ENCODE results near the gene TSC22D2. TPM values are rescaled to one million over a fixed set of nuclear protein-coding genes. Genes with fewer than 3 reads are reported as not detected.

TSC22D2 gene
- total RNA-seq, 1 donor from 2014 or later: 15.1 TPM

- no peak for DNase-seq (ENCODE audit: low read depth)
Observed at GRCh38 chr3:150411106-150411460, 3.0 kb downstream of the TSC22D2 start.

DNA sequence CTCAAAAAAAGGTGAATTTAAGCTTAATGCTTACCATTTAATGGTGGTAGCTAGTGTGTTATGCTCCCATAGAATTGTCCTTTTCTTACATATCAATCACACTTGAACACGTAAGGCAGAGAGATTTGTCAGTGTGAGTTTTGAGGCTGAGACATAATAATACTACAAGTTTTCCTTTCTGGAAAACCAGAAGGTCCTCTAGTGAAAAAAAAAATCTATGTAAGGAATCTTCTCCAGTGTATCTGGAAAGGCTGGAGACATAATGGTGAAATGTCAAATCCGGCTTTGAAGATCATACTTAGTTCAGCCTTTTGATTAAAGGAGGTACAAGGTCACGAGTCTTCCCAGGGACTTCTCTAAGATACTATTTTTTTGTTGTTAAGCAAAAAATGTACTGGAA lies 3.4 kb downstream of the TSC22D2 start:
- peak; percentile 9 for DNase-seq (ENCODE audit: low read depth)

- peak; percentile 40 for DNase-seq (ENCODE audit: low read depth)
Observed at GRCh38 chr3:150411976-150412375, 3.9 kb downstream of the TSC22D2 start.

DNA sequence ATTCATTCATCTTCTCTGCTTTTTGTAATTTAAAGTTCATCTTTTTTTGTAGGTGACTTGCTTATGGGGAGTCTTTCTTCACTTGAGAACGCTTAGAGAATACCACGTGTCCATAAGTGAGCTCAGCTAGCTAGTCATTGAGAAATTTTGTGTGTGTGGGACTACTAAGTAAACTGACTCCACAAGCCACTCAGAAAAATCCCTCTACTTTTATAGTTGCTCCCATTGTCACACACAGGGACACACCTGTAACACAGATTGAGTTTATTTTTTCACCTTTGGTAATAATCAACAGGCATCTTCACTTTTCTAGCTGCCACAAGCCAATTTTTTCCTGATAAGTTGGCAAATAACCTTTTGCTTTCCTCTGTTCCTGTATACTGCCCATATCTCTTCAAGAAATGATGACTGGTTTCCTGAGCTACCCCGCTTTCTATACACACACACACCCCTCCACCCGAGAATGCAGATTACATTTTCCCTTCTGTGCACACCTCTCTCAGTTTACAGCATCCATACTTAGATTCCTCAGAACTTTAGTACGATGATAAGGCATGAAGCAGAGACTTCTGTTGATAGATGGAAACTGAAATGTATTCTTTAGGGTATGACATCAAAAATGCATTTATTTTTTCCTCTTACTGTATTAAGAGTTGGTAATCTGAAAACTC lies 4.6 kb downstream of the TSC22D2 start:
- peak; percentile 45 for DNase-seq (ENCODE audit: low read depth)

GRCh38 chr3:150414258-150414657 lies 6.2 kb downstream of the TSC22D2 start:
- DNase-seq (ENCODE audit: low read depth): peak; percentile 45

DNA sequence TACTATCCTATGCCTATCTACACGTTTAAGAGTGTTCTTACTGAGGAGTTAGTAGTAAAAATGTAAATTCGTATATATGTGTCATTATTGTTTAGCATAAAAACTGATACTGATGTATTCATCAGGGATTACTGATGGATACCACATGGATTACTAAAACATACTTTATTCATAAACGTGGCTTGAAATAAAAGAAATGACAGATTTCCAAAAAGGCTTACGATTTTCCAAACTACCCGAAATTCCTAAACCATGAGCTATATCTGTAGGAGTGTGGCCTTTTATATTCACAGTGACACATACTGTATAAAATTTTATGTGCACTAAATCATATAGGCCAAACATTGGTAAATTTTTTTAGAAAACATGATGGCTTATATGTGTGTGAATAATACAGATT lies 6.9 kb downstream of the TSC22D2 start:
- no peak for DNase-seq (ENCODE audit: low read depth)

DNA sequence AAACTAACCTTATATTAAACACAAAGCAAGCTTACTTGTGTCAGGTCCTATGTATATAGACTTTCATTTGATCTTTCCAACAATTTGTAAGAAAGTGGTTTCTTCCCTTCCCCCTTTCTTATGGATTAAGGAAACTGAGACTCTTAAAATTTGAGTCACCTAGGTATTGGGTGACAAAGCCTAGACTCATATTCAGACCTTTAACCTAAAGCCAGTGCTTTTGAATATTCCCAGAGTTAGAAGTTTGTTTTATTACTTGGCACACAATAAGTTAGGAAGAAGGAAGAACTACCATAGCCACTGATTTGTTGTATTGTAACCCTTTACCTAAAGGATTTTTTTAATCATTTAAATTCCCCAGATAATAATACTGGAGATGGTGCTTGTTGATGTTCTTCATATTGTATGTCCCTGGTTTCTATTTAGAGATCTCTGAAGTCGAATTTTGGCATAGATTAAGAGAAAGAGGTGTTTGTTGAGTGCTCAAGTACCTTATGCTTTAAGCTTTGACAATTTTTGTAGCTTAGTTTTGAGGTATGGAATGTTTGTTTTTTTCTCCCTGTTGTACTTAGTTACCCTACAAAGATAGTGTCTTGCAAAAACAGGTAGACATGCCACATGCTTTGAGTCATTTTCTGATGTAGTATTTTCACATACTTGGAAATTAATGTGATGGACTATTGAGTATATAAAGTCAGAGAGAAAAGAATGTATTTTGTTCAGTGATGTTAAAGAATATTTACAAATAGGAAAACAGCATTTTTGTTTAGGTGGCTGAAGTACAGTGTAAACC lies 11.2 kb downstream of the TSC22D2 start:
- DNase-seq (ENCODE audit: low read depth): no peak

DNA sequence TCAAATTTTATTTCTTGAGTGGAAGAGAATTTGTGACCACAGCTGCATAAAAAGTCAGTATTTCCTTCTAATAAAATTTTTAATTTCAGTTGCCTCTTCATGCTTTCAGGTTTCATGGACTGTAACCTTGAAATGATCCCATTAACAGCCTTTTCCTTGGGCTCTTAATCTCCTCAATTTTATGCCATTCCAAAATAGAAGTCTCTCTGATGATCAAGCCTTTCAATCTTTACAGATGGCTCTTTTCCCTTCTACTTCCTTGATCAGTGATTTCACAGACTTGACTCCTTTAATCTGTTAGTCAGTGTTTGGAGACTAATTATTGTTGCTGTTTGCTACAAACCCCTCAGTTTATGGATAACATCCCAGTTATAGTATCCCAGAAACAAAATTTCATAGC lies 11.9 kb downstream of the TSC22D2 start:
- no peak for DNase-seq (ENCODE audit: low read depth)

DNA sequence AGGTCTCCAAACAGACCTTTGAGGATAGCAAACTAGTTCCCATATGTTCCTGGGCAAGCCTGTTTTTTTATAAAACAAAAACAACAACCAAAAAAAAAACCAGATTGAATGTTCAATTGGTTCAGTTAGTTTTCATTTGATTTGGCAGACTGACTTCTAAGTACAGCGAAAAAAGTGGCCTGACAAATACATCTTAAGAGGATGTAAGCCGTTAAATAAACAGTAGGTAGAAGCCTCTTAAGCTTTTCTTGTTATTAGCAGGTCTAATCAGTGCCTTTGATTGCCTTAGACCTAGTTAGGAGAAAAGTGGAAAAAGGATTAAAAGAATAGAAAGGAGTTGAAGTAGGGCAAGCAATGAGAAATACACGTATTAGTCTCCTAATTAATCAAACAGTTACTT lies 13.2 kb downstream of the TSC22D2 start:
- DNase-seq (ENCODE audit: low read depth): no peak

GRCh38 chr3:150421799-150422548 lies 13.9 kb downstream of the TSC22D2 start:
- DNase-seq (ENCODE audit: low read depth): no peak

DNA sequence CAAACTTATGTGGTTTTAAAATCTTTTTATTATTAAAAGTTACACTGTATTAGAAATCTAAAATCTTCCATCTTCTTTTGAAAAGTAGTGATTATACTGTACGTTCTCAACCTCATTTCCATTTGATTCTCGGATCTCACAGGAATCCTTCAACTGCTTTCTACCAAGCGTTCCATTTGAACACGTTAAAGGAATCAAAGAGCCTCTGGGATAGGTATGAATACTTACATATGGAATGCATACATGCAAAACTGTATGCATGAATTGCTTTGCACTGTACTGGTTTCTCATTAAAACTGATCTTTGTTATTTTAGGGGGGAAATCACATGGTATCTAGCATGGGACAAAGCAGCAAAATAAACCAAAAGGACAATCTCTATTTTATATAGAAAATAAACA lies 14.8 kb downstream of the TSC22D2 start:
- DNase-seq (ENCODE audit: low read depth): no peak

DNA sequence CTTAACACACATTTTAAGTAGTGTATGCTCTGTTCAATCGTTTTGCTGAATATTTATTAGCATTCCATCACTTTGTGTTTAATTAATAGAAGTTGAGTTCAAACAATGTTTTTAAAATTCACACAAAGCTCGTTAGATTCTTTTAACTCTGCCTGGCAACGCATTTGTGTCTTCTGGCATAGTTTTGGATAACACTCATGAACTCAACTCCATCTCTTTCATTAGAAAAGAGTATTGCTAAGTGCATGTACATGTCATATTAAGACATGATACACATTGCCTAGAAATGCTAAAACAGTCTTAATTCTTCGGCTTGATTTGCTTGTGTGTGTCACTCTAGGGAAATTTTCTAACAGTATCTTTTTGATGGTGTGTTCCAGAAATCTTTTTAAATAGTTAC lies 15.7 kb downstream of the TSC22D2 start:
- no peak for DNase-seq (ENCODE audit: low read depth)

DNA sequence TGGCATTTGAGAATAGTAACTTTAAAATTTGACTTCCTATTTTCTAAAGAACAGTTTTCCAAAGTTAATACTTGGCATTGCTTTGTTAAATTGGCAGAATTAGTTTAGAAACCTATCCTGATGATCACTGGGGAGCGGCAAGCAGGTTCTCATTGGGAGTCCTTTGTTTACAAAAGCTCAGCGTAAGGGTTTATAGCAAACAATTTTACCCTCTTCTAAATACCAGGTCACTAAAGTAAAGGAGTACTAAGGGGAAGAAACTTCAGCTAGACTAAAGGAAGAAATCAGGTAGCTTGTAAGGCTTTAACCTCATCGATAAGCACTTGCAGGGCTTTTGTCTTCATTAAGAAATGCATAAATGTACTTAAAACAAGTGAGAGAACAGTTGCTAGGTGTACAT lies 18.2 kb downstream of the TSC22D2 start:
- no peak for DNase-seq (ENCODE audit: low read depth)

DNA sequence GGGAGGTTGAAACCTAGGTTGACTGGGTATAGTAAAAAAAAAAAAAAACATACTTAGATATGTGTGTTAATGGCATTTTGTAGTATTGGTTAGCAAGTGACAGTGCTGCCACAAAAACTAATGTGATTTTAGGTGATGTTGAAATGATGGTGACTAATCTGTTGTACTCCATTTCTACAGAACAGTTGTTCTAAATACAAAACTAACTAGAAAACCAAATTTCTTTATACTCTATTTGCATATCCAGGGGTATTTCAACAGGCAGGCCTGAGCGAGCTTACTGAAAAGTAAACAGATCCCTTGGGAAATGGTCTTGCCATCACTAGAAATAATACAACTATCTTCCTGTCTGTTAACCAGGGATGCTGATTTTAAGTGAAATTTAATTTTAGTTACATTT lies 20.5 kb downstream of the TSC22D2 start:
- DNase-seq (ENCODE audit: low read depth): no peak

- DNase-seq (ENCODE audit: low read depth): no peak
Observed at GRCh38 chr3:150429767-150430671, 21.9 kb downstream of the TSC22D2 start.

DNA sequence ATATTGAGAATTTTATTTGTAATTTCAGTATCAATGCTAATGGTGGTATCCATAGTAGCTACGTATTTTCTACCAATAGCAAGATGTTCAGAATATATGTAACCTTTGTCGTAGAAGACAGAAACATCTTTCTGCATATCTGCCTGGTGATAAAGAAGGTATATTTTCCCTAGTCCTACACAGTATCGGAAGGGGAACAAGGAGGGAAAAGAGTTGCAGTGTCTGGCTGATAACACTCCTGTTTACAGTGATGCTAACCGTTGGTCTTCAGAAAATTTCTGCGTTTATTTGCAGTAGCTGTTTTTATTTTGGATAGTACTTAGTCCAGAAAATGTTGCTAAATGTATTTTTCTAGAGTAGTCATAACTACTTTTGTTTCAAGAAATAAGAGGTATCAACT lies 25.2 kb downstream of the TSC22D2 start:
- DNase-seq (ENCODE audit: low read depth): no peak

GRCh38 chr3:150434234-150434633 lies 26.1 kb downstream of the TSC22D2 start:
- no peak for DNase-seq (ENCODE audit: low read depth)

DNA sequence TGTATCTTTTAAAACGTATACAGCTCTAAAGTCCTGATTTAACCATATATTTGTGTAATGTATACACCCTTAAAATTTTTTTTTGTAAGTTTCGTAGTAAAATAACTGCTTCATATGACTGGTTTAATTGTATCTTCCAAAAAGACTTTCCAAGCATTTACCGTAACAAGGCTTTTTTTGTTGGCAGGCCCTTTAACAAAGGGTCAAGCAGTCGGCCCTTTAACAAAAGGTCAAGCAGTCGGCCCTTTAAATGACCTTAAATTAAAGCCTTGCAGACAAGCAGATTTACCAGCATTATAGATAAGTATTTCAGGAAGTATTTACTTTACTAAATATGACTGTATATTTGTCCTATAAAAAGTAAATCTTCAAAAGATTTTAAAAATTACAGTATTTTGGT lies 28.1 kb downstream of the TSC22D2 start:
- DNase-seq (ENCODE audit: low read depth): no peak

DNA sequence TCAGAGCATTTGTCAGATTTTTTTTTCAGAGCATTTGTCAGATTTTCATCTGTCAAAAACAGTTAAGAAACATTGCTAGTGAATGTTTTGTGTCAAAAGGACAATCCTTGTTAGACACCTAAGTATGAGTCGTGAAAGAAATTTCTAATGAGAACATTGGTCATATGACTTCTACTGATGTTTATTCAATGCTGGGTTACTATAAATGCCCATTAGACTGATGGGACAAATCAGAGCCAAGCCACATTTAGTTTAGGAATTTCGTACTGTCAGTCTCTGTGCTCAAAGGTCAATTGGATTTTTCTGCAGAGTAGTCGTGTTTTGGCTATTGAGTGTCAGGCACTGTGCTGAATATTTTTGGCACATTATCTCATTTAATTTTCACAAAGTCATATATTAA lies 31.6 kb downstream of the TSC22D2 start:
- DNase-seq (ENCODE audit: low read depth): peak; percentile 10

GRCh38 chr3:150443331-150443741 lies 35.2 kb downstream of the TSC22D2 start:
- no peak for DNase-seq (ENCODE audit: low read depth)

- no peak for DNase-seq (ENCODE audit: low read depth)
Observed at GRCh38 chr3:150444371-150444770, 36.3 kb downstream of the TSC22D2 start.
